DOHH2 (cell line): ENCODE measurements around the gene AK6.

ENCODE experiments used
- H3F3A ChIP-seq: fragments of 200-600 bp; sonication (generic), shearing (Covaris generic); 2 replicates; pipeline ENCODE4 v1.6.0; 2016; ENCODE audit warnings: antibody characterized with exemption, mild to moderate bottlenecking; ENCODE audit not compliant: control insufficient read depth, insufficient read depth
- H3K27ac ChIP-seq: fragments of 200-600 bp; sonication (generic); 2 replicates; pipeline ENCODE4 v1.5.1; 2014; ENCODE audit warnings: low read depth, mild to moderate bottlenecking, low read length, moderate library complexity
- H3K27me3 ChIP-seq: fragments of 200-600 bp; sonication (generic); 2 replicates; pipeline ENCODE4 v1.6.1; 2014; ENCODE audit warnings: mild to moderate bottlenecking, low read length, mixed read lengths; ENCODE audit not compliant: control insufficient read depth
- H3K36me3 ChIP-seq: fragments of 200-600 bp; sonication (generic); 2 replicates; pipeline ENCODE4 v1.6.1; 2014; ENCODE audit warnings: mild to moderate bottlenecking, low read length, moderate library complexity, mixed read lengths; ENCODE audit not compliant: control insufficient read depth
- H3K4me1 ChIP-seq: fragments of 200-600 bp; sonication (generic); 2 replicates; pipeline ENCODE4 v1.6.1; 2014; ENCODE audit warnings: mild to moderate bottlenecking, low read length, mixed read lengths; ENCODE audit not compliant: control insufficient read depth
- H3K4me2 ChIP-seq: fragments of 200-600 bp; sonication (generic); 2 replicates; pipeline ENCODE4 v1.6.0; 2014; ENCODE audit warnings: mild to moderate bottlenecking, low read length, moderate library complexity
- H3K4me3 ChIP-seq: fragments of 200-600 bp; sonication (generic); 2 replicates; pipeline ENCODE4 v1.5.1; 2014; ENCODE audit warnings: mild to moderate bottlenecking, low read length, mixed read lengths
- H3K79me2 ChIP-seq: fragments of 200-600 bp; sonication (generic); 2 replicates; pipeline ENCODE4 v1.6.1; 2014; ENCODE audit warnings: mild to moderate bottlenecking, low read length, mixed read lengths; ENCODE audit not compliant: control insufficient read depth
- H3K9me2 ChIP-seq: fragments of 200-600 bp; sonication (generic); replicated peaks from 2 replicates; pipeline ENCODE4 v1.6.1; 2014; ENCODE audit warnings: mild to moderate bottlenecking, low read length, mixed read lengths; ENCODE audit not compliant: control insufficient read depth
- H3K9me3 ChIP-seq: fragments of 200-600 bp; sonication (generic); 2 replicates; pipeline ENCODE4 v1.6.1; 2014; ENCODE audit warnings: antibody characterized with exemption, low read length, mixed read lengths; ENCODE audit not compliant: control insufficient read depth, insufficient read depth
- H4K20me1 ChIP-seq: fragments of 200-600 bp; sonication (generic); 2 replicates; pipeline ENCODE4 v1.6.0; 2014; ENCODE audit warnings: low read depth, mild to moderate bottlenecking, antibody characterized with exemption, low read length, moderate library complexity; ENCODE audit not compliant: control insufficient read depth, insufficient read depth
- EZH2phosphoT487 ChIP-seq: fragments of 200-600 bp; sonication (generic); IDR thresholded peaks from 2 replicates; pipeline ENCODE4 v1.6.1; 2017; ENCODE audit warnings: borderline replicate concordance, mild to moderate bottlenecking, antibody characterized with exemption, low read length, moderate library complexity, mixed read lengths
- TF ChIP-seq, protein P1 (sequence below): fragments of 200-600 bp; sonication (generic); IDR thresholded peaks from one replicate; pipeline ENCODE4 v1.5.1; 2014; ENCODE audit warnings: antibody characterized with exemption, mild to moderate bottlenecking, low read depth, low read length; ENCODE audit not compliant: poor library complexity, severe bottlenecking

AK6 gene

DNA sequence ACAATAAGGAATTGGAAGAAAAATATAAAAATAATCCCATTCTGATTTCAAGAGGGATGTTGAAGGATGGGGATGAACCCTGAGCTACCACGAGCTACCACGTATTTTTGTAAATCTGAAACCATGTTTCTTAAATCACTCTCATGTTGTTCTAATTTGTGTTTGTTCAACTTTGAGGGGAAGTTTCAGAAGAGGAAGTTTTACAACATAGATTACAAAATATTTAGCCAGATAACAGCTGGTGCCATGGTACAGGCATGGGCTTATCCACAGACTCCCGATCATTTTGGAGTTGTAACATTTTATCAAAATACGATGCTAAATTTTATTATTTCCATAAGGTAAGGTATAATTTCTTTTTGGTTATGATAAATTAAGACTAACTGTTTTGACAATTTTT, 51.9 kb downstream of the AK6 start:
- no peak overlapping the region for H3K27ac ChIP-seq
- H3K4me1 ChIP-seq: peaks cover 9% of the 10 kb centered on the region
- no peaks in the 10 kb centered on the region for H3K79me2 ChIP-seq
- peaks cover 6% of the 10 kb centered on the region; the same call in 1 of the 2 replicates for H3K36me3 ChIP-seq
- H3K9me2 ChIP-seq: no peaks in the 10 kb centered on the region
- no peaks in the 10 kb centered on the region for H4K20me1 ChIP-seq
- H3F3A ChIP-seq: no peaks in the 10 kb centered on the region
- H3K27me3 ChIP-seq: no peaks in the 10 kb centered on the region
- no peak for TF ChIP-seq EZH2phosphoT487
- TF ChIP-seq, protein P1, sequence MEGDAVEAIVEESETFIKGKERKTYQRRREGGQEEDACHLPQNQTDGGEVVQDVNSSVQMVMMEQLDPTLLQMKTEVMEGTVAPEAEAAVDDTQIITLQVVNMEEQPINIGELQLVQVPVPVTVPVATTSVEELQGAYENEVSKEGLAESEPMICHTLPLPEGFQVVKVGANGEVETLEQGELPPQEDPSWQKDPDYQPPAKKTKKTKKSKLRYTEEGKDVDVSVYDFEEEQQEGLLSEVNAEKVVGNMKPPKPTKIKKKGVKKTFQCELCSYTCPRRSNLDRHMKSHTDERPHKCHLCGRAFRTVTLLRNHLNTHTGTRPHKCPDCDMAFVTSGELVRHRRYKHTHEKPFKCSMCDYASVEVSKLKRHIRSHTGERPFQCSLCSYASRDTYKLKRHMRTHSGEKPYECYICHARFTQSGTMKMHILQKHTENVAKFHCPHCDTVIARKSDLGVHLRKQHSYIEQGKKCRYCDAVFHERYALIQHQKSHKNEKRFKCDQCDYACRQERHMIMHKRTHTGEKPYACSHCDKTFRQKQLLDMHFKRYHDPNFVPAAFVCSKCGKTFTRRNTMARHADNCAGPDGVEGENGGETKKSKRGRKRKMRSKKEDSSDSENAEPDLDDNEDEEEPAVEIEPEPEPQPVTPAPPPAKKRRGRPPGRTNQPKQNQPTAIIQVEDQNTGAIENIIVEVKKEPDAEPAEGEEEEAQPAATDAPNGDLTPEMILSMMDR: no peak
- no peak overlapping the region for H3K4me2 ChIP-seq
- H3K9me3 ChIP-seq: no peaks in the 10 kb centered on the region
- no peak overlapping the region for H3K4me3 ChIP-seq

DNA sequence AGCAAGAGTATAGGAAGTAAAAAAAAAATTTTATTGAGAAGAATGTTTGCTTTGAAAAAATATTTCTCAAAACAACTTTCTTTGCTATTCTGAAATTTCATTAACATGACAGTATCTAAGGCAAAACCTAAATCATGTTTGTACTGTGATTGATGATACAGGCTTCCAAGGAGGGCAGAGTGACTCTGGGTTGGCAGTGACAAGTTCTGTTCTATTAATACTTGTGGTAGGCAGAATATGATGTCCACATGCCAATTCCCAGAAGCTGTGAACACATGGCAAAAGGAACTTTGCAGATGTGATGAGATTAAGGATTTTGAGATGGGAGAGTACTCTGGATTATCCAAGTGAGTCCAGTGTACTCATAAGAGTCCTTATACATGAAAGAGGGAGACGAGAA, 53.3 kb downstream of the AK6 start:
- no peaks in the 10 kb centered on the region for H3K9me2 ChIP-seq
- no peaks in the 10 kb centered on the region for H4K20me1 ChIP-seq
- H3K79me2 ChIP-seq: no peaks in the 10 kb centered on the region
- no peaks in the 10 kb centered on the region; the same call in 1 of the 2 replicates for H3K9me3 ChIP-seq
- no peak overlapping the region for H3K27ac ChIP-seq
- no peak overlapping the region for H3K4me3 ChIP-seq
- peaks cover 8% of the 10 kb centered on the region for H3K36me3 ChIP-seq
- H3F3A ChIP-seq: no peaks in the 10 kb centered on the region
- peaks cover 9% of the 10 kb centered on the region for H3K4me1 ChIP-seq
- H3K27me3 ChIP-seq: no peaks in the 10 kb centered on the region
- no peak for TF ChIP-seq EZH2phosphoT487
- TF ChIP-seq, protein P1: no peak
- no peak overlapping the region for H3K4me2 ChIP-seq

DNA sequence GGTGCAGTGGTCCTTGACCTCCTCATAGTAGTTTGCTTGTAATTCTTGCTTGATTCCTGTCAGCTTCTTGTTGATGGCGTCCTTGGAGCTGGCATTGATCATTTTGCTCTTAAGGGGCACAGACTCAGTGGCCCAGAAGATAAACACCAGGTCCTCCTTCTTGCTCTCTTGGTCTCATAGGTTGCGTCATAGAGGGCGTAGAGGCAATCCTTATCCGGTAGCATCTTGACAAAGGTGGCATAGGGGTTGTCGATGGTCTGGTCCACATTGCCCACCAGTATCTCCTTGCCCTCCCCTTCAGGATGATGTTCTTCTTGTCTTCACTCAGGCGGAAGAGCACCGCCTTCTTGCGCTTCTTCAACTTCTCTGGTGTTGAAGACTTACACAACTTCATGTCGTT, 55.9 kb downstream of the AK6 start:
- Histone ChIP-seq H3K4me2 (no peak overlapping the region), H3F3A (no peaks in the 10 kb centered on the region), H3K79me2 (no peaks in the 10 kb centered on the region), H4K20me1 (no peaks in the 10 kb centered on the region), H3K4me3 (no peak overlapping the region), H3K9me2 (no peaks in the 10 kb centered on the region), H3K36me3 (peaks cover 18% of the 10 kb centered on the region), H3K27me3 (no peaks in the 10 kb centered on the region), H3K4me1 (peaks cover 9% of the 10 kb centered on the region), H3K27ac (no peak overlapping the region), H3K9me3 (peaks cover 12% of the 10 kb centered on the region; the same call in 1 of the 2 replicates)
- TF ChIP-seq EZH2phosphoT487: no peak
- TF ChIP-seq, protein P1: no peak
